Measurements from ENCODE around the gene FILIP1L.
"Not testable (repeated sequence)": the region's sequence is repeated elsewhere in the genome, so short reads cannot be mapped to it uniquely, and the experiment has no call there.

The FILIP1L gene

DNA sequence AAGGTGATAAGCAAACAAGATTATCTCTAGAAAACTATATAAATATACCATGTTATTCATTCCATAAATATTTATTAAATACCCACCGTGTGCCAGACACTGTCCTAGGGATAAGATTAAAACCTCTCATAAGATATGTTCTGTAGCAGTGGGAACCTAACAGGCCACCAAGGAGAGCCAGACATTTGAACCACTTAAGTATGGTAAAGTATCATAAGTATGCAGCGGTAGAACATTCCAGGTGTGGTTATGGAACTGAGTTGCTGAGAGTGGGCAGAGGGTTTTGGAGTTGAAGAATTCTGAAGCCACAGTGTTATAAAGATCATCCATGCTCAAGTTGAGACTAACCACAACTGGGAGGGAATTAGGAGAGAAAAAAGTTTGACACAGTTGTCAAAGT, 14.7 kb downstream of the FILIP1L start:
- no peak for DNase-seq (ENCODE audit: low read depth in 2 of 2)

DNA sequence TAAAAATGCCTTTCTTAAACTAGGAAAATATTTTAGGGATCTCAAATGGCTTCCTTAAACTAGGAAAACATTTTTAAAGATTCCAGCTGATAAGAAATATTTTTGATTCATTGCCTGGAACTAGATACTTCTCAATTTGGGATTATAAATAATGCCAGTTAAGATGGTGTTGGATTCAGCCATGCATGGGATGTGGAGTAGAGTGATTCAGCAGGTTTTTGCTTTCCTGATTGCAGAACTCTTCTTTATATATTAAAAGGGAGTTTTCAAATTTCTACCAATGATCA, 15.6 kb downstream of the FILIP1L start:
- no peak for DNase-seq (ENCODE audit: low read depth in 2 of 2)

DNA sequence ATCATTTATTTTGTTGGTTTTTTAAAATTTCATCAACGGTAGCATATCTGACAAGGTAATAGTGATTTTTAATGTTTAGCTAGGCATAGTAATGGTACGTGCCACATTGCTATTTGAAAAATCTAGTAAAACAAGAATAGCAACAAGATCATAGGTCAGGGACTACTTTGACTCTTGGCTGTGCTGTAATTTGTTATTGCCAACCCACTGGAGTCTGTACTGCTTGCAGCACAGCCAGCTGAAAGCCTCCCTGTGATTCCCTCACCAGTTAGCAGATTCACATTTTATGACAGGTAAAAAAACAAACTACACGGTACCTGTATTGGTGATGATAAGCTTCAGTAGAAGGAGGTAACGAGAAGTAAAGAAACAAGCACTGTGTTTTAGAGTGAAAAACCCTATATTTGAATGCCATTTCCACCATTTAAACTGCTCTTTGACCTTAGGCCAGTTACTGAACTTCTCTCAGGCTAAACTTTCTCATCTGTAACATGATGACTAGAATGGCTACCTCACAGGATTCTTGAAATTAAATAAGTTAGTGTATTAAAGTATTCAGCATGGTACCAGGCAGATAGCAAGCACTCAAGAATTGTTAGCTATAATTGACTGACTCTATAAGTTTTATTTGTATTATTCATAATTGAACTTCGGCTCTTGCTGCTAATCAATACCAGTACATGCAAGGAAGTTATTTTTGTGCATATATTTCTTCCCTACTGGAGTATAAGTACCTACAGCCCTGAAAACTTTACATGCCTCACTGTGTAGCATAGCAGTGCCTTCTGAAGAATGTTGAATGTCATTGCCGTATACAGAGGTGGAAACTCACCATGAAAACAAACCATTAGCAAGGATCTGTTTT, 16.1 kb downstream of the FILIP1L start:
- no peak for DNase-seq (ENCODE audit: low read depth in 2 of 2)

DNA sequence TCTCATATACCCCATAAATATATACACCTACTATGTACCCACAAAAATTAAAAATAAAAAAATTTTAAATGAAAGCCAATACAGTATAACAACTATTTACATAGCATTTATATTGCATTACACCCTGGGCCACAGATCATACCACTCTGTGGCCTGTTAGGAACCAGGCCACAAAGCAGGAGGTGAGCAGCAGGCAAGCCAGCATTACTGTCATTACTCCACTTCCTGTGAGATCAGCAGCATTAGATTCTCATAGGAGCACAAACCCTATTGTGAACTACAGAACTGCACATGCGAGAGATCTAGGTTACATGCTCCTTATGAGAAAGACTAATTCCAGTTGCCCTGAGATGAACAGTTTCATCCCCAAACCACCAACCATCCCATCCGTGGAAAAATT, 17.4 kb downstream of the FILIP1L start:
- DNase-seq (ENCODE audit: low read depth in 2 of 2), result no peak

DNA sequence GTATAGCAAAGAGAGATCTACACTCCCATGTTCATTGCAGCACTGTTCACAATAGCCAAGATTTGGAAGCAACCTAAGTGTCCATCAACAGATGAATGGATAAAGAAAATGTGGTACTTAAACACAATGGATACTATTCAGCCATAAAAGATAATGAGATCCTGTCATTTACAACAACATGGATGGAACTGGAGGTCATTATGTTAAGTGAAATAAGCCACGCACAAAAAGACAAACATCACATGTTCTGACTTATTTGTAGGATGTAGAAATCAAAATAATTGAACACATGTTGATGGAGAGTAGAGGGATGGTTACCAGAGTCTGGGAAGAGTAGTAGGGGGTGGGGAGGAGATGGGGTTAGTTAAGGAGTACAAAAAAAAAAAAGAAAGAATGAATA, 18.0 kb downstream of the FILIP1L start:
- DNase-seq (ENCODE audit: low read depth in 2 of 2), result not testable (repeated sequence)

DNA sequence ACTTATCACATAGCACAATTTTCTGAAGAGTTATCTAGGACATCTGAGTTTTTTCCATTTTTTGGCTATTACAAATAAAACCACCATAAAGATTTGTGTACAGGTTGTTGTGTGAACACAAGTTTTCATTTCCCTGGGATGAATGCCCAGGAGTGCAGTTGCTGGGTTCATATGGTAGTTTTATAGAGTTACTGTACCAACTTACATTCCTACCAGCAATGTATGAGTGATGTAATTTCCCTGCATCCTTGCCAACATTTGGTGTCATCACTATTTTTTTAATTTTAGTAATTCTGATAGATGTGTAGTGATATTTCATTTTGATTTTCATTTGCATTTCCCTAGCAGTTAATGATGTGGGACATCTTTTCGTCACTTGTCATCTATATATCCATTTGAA, 20.5 kb downstream of the FILIP1L start:
- no peak for DNase-seq (ENCODE audit: low read depth in 2 of 2)

DNA sequence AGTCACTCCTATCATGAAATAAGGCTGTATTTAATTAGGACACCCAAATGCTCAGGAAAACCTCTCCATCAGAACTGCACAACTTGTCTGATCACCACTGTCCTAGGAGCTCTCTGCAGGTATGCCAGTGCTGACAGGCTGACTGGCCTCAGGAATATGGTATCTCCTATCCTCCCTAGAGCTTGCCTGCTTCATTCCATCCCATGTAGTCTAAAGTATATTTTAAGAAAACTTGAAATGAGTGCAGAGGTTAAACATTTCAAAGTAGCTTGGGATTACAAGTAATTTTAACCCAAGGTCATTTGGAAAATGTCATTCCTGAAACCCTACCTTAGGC, 23.7 kb downstream of the FILIP1L start:
- DNase-seq (ENCODE audit: low read depth in 2 of 2), result no peak

DNA sequence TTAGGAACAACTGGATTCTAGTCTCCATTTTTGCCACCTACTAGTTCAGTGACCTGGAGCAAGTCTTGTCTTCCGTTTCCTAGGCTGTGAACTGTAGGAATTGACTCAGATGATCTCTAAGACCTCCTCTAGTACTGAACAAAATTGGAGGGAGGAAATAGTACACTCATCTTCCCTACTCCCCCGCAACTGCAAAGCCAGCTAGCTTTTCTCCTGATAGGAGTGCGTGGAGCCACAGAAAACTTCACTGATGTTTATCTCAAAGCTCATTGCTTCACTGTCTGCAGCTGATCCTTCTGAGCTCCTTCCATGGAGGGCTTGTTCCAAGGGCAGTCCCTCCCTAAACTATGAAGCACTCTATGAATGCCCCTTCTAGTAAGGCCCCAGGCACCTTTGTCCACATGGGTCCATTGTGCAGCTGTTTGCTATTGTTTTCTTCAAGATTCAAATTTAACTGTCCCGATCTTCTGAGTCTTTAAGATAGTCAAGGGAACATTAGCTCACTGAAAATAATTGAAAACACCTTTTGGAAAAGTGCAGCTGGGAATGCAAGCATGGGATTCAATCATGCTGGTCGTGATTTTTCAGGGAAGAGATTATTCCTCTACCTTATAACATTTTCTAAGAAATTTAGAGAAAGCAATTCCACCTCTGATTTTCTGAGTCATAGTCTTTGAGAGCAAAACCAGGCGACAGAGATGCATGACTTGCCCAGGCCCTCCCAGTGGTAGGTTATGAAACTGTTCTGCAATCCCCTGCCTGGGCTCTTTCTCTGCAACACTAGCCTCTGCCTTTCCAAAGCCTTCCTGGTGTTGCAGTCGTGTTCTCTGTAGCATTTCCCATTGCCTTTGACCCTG, 24.3 kb downstream of the FILIP1L start:
- peak in 1 of 2 donors; percentile 7 for DNase-seq (ENCODE audit: low read depth in 2 of 2)

DNA sequence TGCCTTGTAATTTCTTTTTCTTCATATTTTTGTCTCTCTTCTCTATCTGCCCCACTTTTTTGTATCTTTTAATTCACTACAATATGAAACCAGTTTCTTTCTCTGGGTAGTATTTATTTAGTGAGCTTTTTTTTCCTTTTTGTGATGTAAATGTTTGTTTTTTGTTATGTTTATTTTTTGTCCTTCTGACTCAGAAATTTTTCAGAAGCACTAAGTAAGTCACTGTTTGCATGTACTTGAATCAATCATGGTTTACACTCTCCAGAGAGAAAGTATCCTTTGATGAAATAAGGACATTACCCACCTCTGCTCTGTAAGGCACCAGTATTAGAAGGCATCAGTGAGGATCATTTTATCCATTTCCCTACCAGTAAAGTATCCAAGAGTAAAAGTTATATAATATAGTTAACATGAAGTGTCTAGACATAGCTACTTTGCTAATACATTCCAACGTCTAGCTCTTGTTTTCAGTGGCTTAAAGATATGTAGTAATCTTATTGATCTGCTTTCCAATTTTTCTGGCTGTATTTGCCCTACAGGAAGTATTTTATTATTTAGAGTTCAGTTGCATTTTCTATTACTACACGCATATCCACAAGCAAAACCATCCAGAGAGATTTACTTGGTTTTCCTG, 25.4 kb downstream of the FILIP1L start:
- DNase-seq (ENCODE audit: low read depth in 2 of 2), result no peak

DNA sequence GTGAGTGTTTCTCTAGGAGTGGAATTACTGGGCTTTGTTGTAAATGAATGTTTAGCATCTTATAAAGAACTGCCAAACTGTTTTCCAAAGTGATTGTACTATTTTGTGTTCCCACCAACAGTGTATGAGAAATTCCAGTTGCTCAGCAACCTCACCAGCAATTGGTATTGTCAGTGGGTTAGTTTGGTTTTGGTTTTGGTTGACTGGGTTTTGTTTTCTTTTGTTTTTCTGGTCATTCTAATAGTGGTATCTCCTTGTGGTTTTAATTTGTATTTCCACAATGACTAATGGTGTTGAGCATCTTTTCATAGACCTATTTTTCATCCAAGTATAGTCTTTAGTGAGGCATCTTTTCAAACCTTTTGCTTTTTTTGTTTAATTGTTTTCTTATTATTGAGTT, 27.1 kb downstream of the FILIP1L start:
- no peak for DNase-seq (ENCODE audit: low read depth in 2 of 2)

DNA sequence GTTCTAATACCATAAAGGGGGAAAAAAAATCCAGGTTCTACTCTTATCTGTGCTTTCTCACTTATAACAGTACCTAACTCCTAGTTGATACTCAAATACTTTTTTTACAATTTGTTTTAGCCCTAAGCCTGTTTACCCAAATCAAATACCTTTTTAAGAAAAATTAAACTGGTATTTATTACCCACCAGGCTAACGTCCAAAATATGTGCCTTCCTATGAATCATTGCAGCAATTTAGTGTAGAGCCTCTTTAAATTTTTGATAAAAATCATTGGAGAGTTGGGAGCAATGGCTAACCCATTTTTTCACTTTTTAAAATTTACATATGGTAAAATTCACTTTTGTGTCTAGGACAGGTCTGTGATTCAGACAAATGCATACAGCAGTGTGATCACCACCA, 27.9 kb downstream of the FILIP1L start:
- DNase-seq (ENCODE audit: low read depth in 2 of 2), result no peak

DNA sequence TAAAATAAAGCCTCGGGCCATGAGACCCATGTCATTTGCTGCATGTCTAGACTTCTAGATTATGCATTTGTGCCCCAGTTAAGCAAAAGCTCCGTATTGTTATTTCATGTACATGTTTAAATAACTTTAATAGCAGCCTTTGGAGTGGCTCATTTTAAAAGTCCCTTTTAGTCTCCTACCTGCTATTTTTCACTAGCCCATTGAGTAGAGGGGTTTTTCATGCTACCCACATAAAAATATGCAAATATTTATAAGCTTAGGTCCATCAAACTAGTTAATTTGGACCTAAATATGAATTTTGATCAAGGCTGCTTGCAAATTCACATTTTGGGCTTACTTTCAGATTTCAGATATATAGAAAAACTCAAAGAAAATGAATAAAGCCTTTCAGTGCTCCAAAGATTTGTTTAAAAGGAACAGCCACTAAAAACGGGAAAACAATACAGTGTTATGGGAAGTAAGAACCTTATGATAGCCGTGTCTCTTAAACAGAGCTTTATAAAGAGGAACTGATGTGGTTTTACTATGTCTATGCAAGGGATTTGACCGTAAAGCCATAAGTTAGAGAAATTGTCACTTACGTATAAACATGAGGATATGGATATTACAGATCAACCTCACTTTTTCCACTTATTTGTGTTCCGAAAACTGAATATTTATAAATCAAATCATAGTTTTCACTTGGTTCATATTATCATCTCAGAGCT, 30.0 kb downstream of the FILIP1L start:
- no peak for DNase-seq (ENCODE audit: low read depth in 2 of 2)

DNA sequence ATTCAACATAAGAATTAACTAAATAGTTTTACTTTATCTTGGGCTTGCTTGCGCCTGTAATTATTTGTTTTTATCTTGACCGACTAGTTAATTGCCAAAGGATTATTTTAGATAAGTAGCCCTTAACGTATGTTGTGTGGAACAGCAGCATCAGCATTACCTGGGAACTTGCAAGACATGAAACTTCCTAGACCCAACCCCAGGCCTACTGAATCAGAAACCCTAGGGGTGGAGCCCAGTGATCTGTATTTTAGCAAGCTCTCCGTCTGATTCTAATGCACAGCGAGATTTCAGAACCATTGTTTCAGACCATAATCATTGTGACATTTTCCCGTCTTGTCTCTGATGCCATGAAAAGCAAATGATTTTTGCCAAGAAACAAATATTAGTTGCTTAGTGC, 31.1 kb downstream of the FILIP1L start:
- DNase-seq (ENCODE audit: low read depth in 2 of 2), result no peak

DNA sequence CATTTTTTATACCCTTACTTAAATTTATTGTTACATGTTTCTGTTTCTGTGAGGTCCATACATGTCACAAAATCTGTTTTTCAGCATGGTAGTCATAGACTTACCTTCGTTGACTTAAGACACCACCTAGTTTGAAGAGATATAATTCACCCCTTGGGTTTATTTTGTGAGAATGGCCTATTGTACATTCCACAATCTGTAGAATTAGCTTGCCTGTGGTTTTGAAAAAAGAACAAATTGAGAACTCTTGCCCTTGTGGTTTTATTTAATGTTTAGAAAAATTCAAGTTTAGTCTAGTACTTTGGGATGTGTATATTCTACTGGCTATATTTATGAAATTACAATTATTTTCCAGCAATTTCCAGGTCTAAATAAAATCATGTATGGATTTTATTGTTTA, 31.6 kb downstream of the FILIP1L start:
- no peak for DNase-seq (ENCODE audit: low read depth in 2 of 2)

DNA sequence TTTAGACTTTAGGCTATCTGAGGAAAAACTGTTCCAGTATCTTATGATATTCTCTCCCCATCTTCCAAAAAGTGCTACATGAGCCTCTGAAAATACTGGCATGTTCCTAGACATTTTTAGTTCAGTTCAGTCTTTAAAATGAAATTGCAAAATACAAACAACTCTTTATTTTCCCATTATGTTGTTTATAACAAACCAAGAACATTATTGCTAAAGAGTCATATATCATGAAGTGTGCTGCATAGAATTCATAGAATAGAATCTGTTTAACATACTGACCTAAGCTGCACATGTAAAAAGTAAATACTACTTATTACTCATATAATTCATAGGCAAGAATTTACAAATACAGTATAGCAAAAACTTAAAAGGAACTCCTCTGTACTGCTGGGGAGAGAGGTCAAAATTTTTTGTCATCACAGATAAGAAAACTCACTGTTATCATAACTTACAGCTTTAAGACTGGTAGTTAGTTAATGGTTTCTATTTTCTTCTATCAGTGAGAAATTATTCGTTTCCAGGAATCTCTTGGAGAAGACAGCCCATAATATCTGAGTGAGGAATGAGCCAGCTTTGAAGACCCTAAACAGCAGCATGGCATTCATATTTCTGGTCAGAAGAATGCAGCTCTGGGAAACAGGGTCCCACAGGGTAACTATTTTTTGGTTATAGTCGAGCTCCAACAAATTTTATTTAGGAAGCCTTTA, 32.2 kb downstream of the FILIP1L start:
- DNase-seq (ENCODE audit: low read depth in 2 of 2), result no peak

DNA sequence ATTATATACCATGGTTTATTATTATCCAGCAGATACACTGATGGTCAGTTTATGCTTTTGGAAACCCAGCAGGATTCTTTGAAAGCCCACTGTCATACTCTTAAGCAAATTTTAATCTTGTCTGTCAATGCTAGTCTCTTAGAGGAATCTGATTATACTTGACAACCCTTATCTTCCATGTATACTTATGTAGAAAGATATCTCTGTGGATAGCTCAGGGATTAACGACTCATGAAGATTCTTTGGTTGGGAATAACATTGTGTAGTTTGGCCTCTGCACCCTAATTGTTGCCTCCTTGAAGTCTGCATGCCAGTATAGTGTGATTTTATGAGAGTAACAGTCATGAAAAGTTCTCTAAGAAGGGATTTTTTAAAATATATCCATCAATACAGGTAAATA, 33.0 kb downstream of the FILIP1L start:
- no peak for DNase-seq (ENCODE audit: low read depth in 2 of 2)

DNA sequence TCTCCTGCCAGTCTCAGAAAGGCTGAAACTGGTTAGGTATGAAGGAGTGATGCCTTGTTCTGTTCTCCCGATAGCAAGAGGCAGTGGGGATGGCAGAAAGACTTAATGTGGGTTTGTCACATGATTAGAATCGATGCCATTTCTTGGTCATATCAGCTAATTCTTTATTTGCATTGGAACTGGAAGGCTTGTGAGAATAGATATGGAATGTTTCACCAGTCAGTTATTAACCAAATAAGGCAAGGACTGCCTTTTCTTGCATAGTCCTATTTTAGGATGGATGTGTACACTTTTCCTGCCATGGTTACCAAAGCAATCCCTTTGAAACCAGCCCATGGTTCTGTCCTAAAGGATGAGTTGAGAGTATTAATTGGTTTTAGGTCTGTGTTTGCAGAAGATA, 33.7 kb downstream of the FILIP1L start:
- no peak for DNase-seq (ENCODE audit: low read depth in 2 of 2)

DNA sequence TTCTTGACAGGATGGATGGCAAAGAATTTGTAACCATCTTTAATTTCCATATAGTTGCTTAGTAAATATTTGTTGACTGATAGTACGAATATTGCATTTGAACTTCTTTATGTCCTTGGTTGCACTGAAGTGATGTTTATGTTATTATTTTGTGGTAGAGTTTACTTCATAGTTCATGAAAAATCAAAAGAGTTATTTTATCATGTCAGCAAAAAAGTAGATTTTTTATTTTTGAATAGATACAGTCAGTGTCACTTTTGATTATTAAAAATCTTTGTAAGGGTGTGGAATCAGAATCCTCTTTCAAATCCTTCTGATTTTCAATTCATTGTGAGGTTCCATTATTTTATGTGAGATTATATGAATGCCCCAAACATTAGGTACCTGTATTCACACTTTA, 35.0 kb downstream of the FILIP1L start:
- DNase-seq (ENCODE audit: low read depth in 2 of 2), result no peak

DNA sequence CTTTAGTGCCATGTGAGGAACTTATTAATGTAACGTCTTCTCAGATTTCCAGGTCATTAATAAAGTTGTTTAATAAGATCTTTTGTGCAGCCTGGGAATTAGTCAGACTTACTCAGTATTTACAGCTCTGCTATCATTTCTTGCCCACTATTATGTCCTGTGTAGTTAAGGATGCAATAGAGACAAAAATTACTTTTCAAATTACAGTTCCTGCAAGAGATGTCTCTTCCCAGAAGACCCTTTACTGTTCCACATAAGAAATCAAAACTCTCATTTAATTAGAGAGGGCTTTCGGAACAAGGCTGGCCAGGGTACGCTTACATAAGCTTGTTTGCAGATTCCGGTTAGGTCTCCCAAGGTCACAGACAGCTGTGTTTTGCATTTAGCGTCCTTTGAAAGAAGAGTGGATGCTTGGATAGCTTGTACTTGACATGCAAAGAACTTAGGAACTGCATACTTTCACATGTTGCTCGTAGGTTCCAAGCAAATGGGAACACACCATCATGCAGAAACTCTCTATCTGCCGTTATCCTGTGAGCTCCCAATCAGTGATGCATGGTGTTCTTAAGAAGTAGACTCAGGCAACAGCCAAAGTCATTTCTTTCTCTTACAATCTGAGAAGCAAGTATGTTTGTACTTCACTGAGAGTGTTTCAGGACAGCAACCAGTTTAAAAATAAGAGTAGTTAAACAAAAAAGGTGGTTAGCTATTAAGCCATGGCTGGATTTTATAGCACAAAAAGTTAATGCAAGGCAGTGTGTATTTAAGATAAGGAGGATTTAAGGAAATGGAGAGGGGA, 37.4 kb downstream of the FILIP1L start:
- no peak for DNase-seq (ENCODE audit: low read depth in 2 of 2)

DNA sequence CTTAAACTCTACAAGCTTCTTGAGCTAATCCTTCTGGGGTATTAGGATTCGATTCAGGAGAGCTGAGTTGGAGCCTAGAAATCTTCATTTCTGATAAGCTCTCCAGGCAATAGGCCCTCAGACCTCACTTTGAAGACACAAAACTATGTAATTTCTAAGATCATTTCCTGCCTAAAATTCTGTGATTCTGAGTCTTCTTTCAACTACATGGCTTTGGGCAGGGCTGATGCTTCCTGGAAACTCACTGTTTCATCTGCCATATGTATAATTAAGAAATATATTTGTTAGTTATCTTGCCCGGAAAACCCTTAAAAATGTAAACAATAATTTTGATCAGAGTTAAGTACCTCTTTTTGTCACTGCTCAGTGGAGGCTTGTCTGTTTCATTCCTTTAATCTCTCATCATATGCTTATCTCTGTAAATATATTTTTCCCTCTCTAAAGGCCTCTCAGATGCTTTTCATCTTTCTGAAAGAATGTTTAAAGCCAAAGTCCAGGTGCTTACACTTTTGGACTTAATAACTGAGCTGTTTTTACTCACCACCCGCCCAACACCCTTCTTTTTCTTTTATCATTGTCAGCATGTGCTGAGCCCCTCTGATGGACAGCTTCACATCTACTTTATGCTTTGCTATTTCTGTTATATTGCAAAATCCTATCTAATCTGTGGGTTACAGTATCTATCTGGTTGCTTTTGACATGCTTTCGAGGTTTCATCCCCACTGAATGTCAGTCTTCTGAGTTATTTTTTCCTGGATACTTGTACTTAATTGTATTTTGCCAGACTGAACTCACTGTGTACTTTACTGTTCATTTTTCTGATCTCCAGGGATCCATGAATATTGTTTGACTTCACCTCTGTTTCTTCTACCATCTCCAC, 38.2 kb downstream of the FILIP1L start:
- DNase-seq (ENCODE audit: low read depth in 2 of 2), result no peak

Data from stimulated activated CD4-positive, alpha-beta T cell treated with anti-CD3 and anti-CD28 coated beads, Interleukin-15, amount 100 ng/mL, for 48 hours (primary cell).